HG03521 (cell line): ENCODE data around the gene ZNF675.
"Not testable (repeated sequence)": the region's sequence is repeated elsewhere in the genome, so short reads cannot be mapped to it uniquely, and the experiment has no call there.

Source experiments
- ATAC-seq: cut with Tn5 transposase; IDR thresholded peaks from one replicate; pipeline ENCODE4 v1.9.1; 2021; ENCODE audit warnings: mild to moderate bottlenecking, moderate library complexity; ENCODE audit not compliant: unreplicated experiment

The ZNF675 gene

DNA sequence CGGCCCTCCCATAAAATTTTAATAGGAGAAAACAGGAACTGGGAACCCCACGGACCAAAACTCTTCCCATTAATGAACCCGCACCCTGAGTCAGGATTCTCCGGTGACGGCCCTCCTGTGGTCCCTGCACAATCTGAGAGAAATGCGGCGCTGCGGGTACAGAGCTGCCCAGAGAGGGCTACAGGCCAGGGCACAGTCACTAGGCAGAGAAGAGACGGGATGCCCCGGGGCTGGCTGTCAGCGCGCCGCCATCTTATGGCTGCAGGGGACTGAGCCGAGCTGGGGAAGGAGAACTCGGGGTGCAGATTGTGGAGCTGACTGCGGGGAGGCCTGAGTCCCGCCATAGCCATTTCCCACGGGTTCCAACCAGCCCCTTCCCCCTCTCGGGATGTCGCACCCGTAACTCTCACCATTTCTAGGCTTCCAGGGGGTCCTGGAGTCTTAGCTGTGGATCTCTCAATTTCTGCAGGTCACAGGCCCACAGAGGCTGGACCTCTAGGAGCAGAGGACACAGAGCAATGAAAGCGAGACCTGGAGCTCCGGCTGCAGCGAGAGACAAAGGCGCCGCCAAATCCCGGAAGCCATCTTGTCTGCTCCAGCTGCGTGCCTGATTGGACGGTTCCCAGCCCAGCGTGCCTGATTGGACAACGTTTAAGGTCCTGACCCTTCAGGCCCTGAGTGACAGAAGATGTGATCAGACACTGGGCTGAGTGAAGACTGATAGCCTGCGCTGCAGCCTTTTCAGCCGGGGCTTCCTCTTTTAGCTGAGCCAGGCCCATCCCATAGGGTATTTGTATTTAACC, at the start of gene ZNF675:
ZNF675 (minus strand) TSS at position 592 of the 803 bp plus-strand sequence; CDS start at position 413, 179 bp downstream.
- peak; percentile 82 for ATAC-seq

DNA sequence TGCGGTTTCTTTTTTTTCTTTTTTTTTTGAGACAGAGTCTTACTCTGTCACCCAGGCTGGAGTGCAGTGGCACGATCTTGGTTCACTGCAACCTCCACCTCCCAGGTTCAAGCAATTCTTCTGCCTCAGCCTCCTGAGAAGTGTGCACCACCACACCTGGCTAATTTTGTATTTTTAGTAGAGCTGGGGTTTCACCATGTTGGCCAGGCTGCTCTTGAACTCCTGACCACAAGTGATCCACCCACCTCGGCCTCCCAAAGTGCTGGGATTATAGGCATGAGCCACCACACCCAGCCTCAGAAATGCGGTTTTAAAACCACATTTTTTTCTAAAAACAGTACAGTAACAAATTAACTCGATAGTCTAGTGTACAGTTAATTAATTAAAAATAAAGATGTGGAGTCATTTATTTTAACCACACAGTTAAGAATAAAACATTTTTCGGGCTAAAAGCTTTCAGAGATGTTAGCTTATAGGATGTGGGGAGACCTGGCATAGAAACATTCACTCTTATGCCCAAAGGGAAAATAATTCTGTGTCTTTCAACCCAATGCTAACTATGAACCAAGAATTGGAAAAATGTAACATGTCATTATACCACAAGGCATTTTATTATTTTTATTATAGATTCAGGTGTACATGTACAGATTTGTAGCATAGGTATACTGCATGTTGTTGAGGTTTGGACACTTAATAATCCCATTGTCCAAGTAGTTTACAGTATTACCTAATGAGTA, 43.9 kb upstream of the ZNF675 start:
- not testable (repeated sequence) for ATAC-seq

DNA sequence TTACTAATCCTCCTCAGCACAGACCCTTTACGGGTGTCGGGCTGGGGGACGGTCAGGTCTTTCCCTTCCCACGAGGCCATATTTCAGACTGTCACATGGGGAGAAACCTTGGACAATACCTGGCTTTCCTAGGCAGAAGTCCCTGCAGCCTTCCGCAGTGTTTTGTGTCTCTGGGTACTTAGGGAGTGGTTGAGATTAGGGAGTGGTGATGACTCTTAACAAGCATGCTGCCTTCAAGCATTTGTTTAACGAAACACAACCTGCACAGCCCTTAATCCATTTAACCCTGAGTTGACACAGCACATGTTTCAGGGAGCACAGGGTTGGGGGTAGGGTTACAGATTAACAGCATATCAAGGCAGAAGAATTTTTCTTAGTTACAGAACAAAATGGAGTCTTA, 37.1 kb upstream of the ZNF675 start:
- ATAC-seq = not testable (repeated sequence)

GRCh38 chr19:23718802-23719201, 31.8 kb upstream of the ZNF675 start:
- no peak for ATAC-seq

DNA sequence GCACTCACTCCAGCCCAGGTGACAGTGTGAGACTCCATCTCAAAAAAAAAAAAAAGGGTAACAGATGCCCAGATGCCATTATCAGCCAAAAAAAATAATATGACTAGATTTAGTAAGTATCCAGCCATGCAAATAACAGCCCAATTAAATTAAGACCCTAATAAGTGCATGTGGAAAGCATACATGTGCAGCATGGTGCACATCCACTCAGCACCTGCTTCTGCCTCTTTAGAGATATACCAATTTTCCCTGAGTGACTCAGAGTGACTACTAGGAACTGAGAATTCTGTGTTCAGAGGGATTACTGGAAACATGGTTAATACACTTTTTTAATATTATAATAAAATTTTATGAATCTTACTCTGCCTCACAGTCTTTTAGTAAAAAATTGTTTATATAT, 29.8 kb upstream of the ZNF675 start:
- ATAC-seq = no peak

- no peak for ATAC-seq
Observed at GRCh38 chr19:23709347-23709746, 22.3 kb upstream of the ZNF675 start.

DNA sequence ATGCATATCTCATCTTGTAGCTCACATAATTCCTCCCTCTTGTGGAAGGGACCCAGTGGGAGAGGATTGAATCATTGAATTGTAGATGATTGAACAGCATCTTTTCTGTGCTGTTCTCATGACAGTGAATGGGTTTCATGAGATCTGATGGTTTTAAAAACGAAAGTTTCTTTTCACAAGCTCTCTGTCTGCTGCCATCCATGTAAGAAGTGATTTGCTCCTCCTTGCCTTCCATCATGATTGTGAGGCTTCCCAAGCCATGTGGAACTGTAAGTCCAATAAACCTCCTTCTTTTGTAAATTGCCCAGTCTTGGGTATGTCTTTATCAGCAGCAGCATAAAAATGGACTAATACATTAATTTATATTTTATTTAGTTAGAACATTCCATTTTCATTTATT, 19.6 kb upstream of the ZNF675 start:
- ATAC-seq = no peak

DNA sequence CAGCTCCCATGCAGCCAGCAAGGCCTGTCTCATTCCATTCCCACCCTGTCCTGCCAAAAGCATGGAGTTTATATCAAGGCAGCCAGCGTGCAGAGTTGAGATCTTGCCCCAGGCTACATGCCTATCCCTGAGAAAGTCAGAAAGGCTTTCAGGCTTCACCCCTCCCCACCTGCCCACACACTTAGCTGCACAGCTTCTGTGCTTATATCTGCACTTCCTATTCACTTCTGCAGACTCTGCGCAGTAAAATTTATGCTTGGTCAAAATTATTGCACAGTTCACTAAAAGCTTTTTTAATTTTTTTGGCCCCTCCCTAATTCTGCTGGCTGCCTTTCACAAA, 12.5 kb upstream of the ZNF675 start:
- no peak for ATAC-seq

GRCh38 chr19:23698711-23699520, 11.9 kb upstream of the ZNF675 start:
- ATAC-seq = no peak

DNA sequence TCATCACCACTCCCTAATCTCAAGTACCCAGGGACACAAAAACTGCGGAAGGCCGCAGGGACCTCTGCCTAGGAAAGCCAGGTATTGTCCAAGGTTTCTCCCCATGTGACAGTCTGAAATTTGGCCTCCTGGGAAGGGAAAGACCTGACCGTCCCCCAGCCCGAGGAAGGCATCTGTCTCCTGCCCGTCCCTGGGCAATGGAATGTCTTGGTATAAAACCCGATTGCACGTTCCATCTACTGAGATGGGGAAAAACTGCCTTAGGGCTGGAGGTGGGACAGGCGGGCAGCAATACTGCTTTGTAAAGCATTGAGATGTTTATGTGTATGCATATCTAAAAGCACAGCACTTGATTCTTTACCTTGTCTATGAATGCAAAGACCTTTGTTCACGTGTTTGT, 5.9 kb upstream of the ZNF675 start:
- ATAC-seq = not testable (repeated sequence)

DNA sequence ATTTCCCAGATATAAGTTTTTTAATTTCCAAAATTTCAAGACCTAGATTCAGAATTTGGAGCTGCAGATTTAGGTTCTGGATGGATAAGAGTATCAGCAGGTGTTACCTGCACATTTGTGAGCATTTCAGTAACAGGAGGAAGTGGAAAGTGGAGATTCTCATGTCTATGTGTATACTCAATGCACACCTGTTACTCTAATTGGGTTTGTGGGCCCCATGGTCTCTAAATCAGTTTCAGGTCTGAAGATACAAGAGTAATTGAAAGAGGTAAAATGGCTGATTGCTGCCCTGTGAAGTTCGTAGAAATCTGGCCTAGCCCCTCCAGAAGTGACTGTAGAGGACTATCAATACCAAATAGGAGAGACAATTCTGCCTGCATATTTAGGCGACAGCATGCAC, 13.9 kb downstream of the ZNF675 start:
- no peak for ATAC-seq

DNA sequence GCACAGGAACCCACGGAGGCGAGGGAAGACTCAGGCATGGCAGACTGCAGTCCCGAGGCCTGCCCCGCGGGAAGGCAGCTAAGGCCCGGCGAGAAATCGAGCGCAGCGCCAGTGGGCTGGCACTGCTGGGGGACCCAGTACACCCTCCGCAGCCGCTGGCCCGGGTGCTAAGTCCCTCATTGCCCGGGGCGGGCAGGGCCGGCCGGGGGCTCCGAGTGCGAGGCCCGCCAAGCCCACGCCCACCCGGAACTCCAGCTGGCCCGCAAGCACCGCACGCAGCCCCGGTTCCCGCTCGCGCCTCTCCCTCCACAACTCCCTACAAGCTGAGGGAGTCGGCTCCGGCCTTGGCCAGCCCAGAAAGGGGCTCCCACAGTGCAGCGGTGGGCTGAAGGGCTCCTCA, 18.4 kb downstream of the ZNF675 start:
- not testable (repeated sequence) for ATAC-seq

DNA sequence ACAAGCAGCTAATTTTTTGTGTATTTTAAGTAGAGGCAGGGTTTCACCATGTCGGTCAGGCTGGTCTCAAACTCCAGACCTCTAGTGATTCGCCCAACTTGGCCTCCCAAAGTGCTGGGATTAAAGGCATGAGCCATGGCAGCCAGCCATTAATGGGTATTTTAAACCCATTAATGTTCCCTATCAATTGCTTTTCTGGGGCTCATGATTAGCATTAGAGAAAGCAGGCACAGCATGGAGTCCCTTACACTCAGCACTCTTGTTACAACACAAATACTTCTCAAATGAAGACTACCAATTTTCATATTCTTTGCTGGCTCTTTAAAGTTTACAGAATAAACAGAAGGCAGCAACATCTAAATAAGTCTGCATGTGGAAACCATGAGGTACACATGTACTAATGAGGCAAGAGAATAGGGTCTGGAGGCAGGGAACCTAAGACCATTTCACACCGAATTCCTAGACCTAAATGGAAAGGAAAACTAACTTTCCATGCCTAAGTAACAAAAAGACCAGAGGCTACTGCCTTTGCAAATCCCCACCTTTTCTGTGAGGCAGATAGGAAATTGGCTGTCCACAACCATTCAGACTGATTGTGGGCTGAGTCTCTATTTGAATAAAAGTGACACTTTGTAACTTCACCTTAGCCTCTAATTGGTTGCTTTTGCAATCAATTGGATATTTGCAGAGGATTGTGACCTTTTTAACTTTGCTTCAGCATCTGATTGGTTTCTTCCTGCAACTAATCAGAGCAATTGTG, 21.2 kb downstream of the ZNF675 start:
- ATAC-seq = no peak

DNA sequence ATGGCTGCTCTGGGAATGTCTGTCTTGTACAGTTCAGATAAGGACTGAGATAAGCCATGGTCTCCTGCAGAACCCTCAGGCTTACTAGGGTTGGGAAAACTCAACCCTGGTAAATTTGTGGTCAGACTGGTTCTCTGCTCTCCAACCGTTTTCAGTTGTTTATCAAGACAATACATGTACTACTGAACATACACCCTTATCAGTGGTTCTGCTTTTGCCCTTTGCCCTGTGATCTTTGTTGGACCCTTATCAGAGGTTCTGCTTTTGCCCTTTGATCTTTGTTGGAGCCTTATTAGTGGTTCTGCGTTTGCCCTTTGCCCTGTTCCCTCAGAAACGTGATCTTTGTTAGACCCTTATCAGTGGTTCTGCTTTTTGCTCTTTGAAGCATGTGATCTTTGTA, 37.2 kb downstream of the ZNF675 start:
- ATAC-seq = not testable (repeated sequence)
